Measurements from ENCODE around the gene CYP3A5.

- TF ChIP-seq STAT1 (conservative IDR thresholded peaks at IDR 0.05) (no peak), SUPT20H (IDR thresholded peaks at IDR 0.05; ENCODE audit: borderline replicate concordance, control insufficient read depth, low read depth, low read length) (no peak), MLLT1 (IDR thresholded peaks at IDR 0.05) (no peak), STAT3 (IDR thresholded peaks at IDR 0.05; ENCODE audit: low read depth, low read length) (no peak), CTCF (IDR thresholded peaks at IDR 0.05 in 2 of 3, conservative IDR thresholded peaks at IDR 0.05 in 1 of 3; ENCODE audit: control insufficient read depth in 2 of 3, extremely low read depth in 1 of 3, insufficient read depth in 1 of 3, low read depth in 3 of 3, low read length in 3 of 3) (no peak), E2F4 (IDR thresholded peaks at IDR 0.05; ENCODE audit: low read depth, low read length) (no peak), POLR2AphosphoS5 (IDR thresholded peaks at IDR 0.05; ENCODE audit: low read length) (no peak), CBFB (IDR thresholded peaks at IDR 0.05; ENCODE audit: low read depth) (no peak), NBN (IDR thresholded peaks at IDR 0.05) (no peak), JUND (IDR thresholded peaks at IDR 0.05; ENCODE audit: low read depth, low read length) (no peak), POLR2A (IDR thresholded peaks at IDR 0.05; ENCODE audit: low read depth, low read length) (no peak), GABPA (IDR thresholded peaks at IDR 0.05; ENCODE audit: low read depth) (no peak)
These were observed 34.3 kb upstream of the CYP3A5 start for GRCh38 chr7:99713995-99714570.
